Type B pancreatic cell (in vitro differentiated cells): ENCODE data around the gene TLCD1. TPM values are rescaled to one million over a fixed set of nuclear protein-coding genes. Genes with fewer than 3 reads are reported as not detected.
A peak's percentile ranks its signal among the peaks of the same experiment; 100 is the strongest.

ENCODE experiments used
- DNase-seq: peaks from one replicate; pipeline ENCODE4 v3.0.0; 2021; ENCODE audit warnings: mixed read lengths; ENCODE audit not compliant: unreplicated experiment; ENCODE audit errors: extremely low spot score
- H3K27ac Mint-ChIP-seq: 2 replicates; pipeline ENCODE4 v1.8.0; 2021; ENCODE audit warnings: mild to moderate bottlenecking, mixed read lengths
- H3K27me3 Mint-ChIP-seq: 2 replicates; pipeline ENCODE4 v1.8.0; 2021; ENCODE audit warnings: mixed read lengths
- H3K36me3 Mint-ChIP-seq: 2 replicates; pipeline ENCODE4 v1.8.0; 2021; ENCODE audit warnings: mixed read lengths
- H3K4me1 Mint-ChIP-seq: one replicate; pipeline ENCODE4 v1.8.0; 2021; ENCODE audit warnings: mixed read lengths; ENCODE audit not compliant: unreplicated experiment
- H3K4me3 Mint-ChIP-seq: 2 replicates; pipeline ENCODE4 v1.8.0; 2021; ENCODE audit warnings: mild to moderate bottlenecking, mixed read lengths
- H3K9me3 Mint-ChIP-seq: 2 replicates; pipeline ENCODE4 v1.8.0; 2021; ENCODE audit warnings: mixed read lengths
- CTCF ChIP-seq: fragments of 200-600 bp; sonication (generic); conservative IDR thresholded peaks from 2 replicates; pipeline ENCODE4 v1.5.0; 2021; ENCODE audit warnings: antibody characterized with exemption, mild to moderate bottlenecking
- total RNA-seq: library from RNA; stranded (reverse); gene quantifications from 2 replicates; pipeline ENCODE4 v1.2.1, GENCODE V29; 2021; ENCODE audit warnings: low replicate concordance

TLCD1 gene
- total RNA-seq, 1 donor from 2014 or later, result 18.6 TPM

- H3K27me3 Mint-ChIP-seq, result no peaks in the 10 kb centered on the region
- H3K4me3 Mint-ChIP-seq, result no peak overlapping the region
- TF ChIP-seq CTCF, result no peak
- no peak for DNase-seq
- no peaks in the 10 kb centered on the region for H3K9me3 Mint-ChIP-seq
- no peak overlapping the region for H3K27ac Mint-ChIP-seq
- H3K36me3 Mint-ChIP-seq, result peaks cover 10% of the 10 kb centered on the region
- peaks cover 6% of the 10 kb centered on the region for H3K4me1 Mint-ChIP-seq
Measured at GRCh38 chr17:28735242-28735722, 9.2 kb upstream of the TLCD1 start.

- DNase-seq, result no peak
- H3K27ac Mint-ChIP-seq, result no peak overlapping the region
- no peaks in the 10 kb centered on the region for H3K9me3 Mint-ChIP-seq
- no peak overlapping the region for H3K4me3 Mint-ChIP-seq
- no peaks in the 10 kb centered on the region for H3K27me3 Mint-ChIP-seq
- H3K4me1 Mint-ChIP-seq, result peaks cover 8% of the 10 kb centered on the region
- peaks cover 8% of the 10 kb centered on the region for H3K36me3 Mint-ChIP-seq
- no peak for TF ChIP-seq CTCF
Measured at GRCh38 chr17:28734712-28735241, 8.7 kb upstream of the TLCD1 start.

- H3K4me1 Mint-ChIP-seq, result peaks cover 12% of the 10 kb centered on the region
- DNase-seq, result no peak
- no peak for TF ChIP-seq CTCF
- H3K27me3 Mint-ChIP-seq, result no peaks in the 10 kb centered on the region
- H3K9me3 Mint-ChIP-seq, result peaks cover 4% of the 10 kb centered on the region
- peaks cover 7% of the 10 kb centered on the region for H3K36me3 Mint-ChIP-seq
- H3K4me3 Mint-ChIP-seq, result no peak overlapping the region
- no peak overlapping the region for H3K27ac Mint-ChIP-seq
Measured at GRCh38 chr17:28733346-28733745, 7.3 kb upstream of the TLCD1 start.

- Mint-ChIP-seq H3K27me3 (no peaks in the 10 kb centered on the region), H3K36me3 (peaks cover 4% of the 10 kb centered on the region), H3K4me1 (peaks cover 15% of the 10 kb centered on the region), H3K4me3 (peak overlapping the region; percentile 6), H3K9me3 (peaks cover 4% of the 10 kb centered on the region), H3K27ac (peak overlapping the region; percentile 35)
- no peak for TF ChIP-seq CTCF
- DNase-seq, result no peak
Measured at GRCh38 chr17:28729950-28730330, 3.9 kb upstream of the TLCD1 start.

GRCh38 chr17:28728364-28729200 is 2.5 kb upstream of the TLCD1 start, which contains the start of gene NEK8:
Gene NEK8 (plus strand): TSS chr17:28728788. CDS start chr17:28728814, 26 bp downstream.
- no peak for TF ChIP-seq CTCF
- peak within 1 kb of the TSS; percentile 96 for H3K4me3 Mint-ChIP-seq
- H3K9me3 Mint-ChIP-seq, result peaks cover 4% of the 10 kb centered on the region
- peaks cover 27% of the 10 kb centered on the region for H3K4me1 Mint-ChIP-seq
- H3K36me3 Mint-ChIP-seq, result peaks cover 13% of the 10 kb centered on the region
- peak within 1 kb of the TSS; percentile 100 for H3K27ac Mint-ChIP-seq
- no peaks in the 10 kb centered on the region for H3K27me3 Mint-ChIP-seq
- DNase-seq, result peak; percentile 96
